ENCODE data around the gene GFOD1.
"Not testable (repeated sequence)": the region's sequence is repeated elsewhere in the genome, so short reads cannot be mapped to it uniquely, and the experiment has no call there.

Gene GFOD1

DNA sequence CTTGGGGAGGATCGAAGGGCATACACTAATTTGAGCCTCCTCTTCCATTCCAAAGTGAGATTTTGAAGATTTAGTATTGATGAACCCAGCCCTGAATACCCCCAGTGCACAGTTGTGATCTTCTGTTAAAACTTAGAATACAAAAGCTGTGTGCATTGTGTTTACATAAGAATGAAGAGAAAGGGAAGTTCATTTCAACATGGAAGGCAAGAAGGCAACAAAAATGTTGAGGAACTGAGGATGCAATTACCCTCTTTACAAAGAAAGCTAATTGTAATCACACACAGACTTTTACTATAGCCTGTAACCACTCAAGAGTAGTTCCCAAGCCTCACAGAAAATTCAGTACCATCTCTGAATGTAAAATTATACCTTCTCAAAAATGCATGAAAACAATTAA is 49.3 kb downstream of the GFOD1 start:
- no peak for DNase-seq

DNA sequence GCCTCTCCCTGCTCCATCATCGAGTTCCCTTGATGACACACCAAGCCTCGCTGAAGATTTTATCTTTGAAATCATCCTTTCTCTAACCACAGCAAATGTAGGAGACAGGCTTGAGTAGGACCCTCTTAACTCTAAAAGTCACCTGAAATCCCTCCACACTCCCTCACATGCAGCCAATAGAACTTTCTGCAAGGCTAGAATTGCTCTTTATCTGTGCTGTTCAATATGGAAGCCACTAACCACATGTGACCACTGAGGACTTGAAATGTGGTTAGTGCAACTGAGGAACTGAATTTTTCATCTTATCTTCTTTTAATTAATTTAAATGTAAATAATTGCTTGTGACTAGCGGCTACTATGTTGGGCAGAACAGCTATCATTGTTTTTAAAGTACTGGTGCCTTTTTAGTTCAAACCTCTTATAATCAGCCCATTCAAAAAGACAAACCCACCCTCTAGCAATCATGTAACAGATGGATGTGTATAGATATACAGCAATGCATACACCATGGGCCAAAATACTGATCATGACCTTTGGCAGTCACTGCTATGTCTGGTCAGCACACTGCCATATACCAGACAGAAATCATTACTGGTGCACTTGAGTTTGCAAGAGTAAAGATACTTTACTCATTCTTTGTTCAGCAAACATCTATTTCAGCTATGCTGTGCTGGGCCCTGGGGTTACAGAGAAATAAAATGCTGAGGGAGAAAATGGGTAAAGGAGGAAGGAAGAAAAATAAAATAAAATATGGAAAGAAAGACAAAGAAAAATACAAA is 50.0 kb downstream of the GFOD1 start:
- no peak for DNase-seq

DNA sequence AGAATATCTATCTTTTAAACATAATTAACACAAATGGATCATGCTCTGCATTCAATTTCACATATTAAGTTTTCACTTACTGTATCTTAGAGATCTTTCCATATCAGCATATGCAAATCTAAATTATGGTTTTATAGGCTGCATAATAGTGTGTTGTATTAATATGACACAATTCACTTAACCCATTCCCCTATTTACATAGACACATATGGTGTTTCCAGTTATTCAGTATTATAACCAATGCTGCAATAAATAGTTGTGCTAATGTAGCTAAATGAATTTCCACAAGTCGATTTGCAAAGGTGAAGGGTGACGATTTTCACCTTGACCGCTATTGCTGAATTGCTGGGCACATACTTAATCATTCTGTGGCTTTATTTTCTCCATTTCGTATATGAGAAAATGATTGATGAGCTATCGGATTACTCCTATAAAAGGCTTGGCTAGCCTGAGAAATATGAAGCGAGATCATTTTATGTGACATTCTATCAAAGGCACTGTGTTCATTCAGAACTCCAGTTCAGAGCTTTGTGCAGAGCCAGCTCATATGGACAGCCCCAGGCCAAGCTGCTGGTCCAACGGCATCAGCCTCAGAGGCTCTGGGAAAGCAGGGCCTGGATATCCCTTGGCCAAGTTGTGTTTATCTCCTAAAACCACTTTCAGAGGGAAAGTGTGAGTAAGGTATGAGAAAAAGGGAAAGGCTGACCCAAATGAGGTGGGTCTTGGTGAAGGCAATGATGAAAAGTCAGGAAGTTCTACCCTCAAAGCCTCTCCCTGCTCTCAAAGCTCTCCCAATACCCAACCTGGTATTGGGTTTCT is 50.8 kb downstream of the GFOD1 start:
- DNase-seq = no peak

DNA sequence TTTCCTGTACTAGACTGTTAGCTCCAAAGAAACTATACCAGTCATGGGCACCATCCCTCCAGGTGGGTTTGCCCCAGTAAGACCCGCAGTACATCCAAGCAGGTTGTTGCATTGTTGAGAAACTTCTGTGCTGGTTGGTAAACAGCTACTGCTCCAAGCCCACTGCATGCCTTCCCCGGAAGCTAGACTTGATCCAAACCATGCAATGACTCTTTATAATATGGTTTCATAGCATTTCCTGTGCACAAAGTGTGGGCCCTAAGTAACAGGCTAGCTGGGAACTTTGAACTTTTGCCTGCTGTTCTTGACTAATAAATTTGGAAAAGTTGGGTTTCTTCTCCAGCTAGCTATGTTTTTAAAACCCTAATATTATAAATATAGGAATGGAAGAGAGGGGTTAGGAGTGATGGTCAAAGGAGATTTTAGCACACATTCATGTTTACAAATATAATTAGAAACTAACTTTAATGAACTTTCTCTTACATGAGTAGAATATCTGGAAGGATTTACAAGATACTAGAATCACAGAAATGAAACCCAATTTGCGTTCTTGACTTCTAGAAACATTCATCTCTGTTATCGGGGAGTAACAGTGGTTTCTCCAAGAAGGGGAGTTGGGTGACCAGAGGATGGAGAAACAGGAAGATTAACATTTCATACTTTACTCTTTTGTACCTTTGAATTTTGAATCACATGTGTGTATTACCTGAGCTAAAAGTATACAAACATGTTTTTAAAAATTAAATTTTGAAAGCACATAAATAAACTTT is 51.7 kb downstream of the GFOD1 start:
- no peak for DNase-seq

DNA sequence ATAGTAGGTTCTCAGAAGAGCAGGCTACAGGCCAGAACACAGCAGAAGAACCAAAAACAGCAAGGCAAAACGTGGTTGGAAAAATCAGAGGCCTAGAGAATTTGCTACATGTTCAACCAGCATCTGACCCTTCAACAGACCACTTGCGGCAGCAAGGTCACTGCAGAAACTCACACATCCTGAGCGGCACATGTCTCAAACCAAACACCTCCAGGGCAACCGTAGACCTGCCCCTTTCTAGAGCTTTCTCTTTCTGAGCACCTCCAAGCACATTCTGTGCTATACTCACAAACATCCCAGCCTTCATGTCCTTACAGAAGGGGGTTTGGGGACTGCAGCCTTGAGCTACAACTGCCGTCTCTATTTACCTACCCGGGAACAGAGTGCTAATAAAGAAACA is 52.6 kb downstream of the GFOD1 start:
- no peak for DNase-seq

DNA sequence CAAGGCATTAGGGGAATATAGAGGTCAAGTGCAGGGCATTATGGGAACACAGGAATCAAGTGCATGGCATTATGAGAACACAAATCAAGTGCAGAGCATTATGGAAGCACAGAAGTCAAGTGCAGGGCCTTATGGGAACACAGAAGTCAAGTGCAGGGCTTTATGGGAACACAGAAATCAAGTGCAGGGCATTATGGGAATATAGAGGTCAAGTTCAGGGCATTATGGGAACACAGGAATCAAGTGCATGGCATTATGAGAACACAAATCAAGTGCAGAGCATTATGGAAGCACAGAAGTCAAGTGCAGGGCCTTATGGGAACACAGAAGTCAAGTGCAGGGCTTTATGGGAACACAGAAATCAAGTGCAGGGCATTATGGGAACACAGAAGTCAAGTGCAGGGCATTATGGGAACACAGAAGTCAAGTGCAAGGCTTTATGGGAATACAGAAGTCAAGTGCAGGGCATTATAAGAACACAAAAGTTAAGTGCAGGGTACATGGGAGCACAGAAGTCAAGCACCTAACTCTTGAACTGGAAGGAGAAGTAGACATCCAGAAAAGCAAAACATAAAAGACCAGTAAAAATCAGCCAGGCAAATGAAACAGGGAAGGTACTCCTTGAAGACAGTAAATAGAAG is 53.1 kb downstream of the GFOD1 start:
- DNase-seq = not testable (repeated sequence)

DNA sequence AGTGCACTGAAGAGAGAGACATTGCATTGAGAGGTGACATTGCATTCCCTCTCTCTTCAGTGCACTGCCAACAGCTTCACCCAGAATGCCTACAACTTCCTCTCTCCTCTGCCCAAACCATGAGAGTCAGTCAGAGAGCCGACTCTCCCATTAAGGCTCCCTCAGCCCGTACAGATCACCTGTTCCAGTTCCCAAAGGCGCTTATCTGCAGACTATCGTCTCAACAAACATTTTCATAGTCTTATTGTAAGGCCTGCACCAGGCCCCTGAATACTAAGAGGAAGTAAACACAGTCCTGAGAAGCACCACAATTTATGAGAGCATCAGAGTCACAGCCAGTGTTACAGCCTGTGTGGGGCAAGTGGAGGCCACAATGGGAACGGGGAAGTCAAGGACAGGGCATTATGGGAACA is 53.7 kb downstream of the GFOD1 start:
- DNase-seq = no peak

DNA sequence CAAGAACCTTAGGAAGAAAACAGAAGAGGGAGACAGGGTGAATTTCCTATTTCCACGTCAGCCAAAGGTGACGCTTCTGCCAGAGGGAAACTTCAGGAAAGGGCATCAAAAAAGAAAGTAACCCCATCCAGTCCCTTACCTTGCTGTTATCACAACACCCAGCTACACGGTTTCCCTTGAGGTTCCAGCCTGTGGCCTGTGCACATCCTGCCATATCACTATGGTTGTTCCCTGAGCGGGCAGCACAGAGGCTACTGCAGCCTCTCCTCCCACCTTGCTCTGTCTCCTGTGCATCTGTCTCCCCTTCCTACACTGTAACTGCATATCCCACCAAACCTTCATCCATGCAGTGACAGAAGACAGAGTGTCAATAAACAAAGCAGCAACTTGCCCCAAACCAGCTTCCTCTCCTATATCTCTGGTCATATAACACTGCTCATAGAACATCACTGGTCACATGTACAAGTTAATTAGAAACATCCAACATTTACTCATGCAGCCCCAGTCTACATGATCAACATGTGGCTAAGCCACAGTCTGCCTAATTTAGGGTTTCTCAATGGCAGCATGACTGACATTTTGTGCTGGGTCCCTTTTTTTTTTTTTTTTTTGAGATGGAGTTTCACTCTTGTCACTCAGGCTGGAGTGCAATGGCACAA is 54.7 kb downstream of the GFOD1 start:
- DNase-seq = no peak

- no peak for DNase-seq
Measured at GRCh38 chr6:13431861-13432465, 55.4 kb downstream of the GFOD1 start.

DNA sequence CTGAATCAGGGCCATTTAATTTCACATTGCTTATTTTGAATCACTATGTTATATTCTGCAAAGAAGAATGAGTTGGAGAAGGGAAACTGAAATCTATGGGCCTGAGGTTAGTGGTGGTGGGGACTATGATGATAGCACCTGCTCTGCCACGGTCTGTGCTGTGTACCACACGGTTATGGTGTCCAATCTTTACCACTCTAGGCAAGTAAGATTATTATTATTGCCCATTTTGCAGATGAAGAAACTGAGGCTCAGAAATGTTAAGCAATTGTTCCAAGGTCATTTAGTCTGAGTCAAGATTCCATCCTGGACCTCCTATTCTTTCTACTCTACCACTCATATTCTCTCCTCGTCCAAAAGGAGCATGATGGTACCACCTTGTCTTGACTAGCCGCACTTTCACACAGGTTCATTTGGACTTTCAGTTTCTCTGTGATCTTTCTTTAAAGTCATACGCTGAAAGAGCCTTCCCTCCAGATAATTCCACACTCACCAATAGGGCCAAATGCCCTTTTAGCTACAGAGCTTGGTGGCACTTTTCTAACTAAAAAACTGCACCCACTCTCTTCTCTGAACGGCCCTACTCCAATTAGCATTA is 56.2 kb downstream of the GFOD1 start:
- DNase-seq = no peak

- DNase-seq = no peak
Measured at GRCh38 chr6:13429406-13429753, 58.0 kb downstream of the GFOD1 start.

DNA sequence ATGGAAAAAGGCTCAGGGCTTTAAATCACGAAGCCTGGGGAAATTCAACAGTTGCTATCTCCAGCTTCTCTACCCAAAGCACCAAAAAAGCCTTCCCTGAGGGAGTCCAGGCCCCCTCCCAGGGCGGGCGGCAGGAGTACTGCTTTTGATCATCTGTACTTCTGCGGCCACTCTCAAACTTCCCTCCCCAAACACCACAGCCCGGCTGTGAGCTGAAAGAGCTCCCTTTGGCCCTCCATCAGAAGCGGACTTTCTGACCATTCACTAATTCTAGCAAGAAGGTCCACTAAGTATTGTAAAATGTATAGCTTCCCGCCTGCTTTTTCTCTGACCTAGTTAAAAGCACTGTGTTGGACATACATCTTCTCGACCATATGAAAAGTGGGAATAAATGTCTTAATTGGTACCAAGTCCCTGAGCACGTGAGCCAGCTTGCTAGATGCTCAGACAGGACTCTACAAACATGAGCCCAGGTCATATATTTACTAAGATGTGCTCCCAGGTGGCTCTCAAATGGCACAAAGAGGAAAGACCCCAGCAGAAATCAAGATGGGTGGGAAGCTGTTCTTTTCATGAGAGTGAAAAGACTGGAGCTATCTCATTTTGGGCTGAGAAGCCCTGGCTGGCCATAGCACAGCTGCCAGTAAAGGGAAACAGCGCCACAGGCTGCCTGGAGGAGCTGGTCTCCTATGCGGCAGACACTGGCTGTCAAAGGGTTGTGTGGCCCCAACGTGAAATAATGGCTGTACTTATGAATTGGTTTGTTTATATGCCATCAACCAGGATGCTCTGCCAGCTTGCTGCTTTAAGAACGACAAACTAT is 58.6 kb downstream of the GFOD1 start:
- no peak for DNase-seq

DNA sequence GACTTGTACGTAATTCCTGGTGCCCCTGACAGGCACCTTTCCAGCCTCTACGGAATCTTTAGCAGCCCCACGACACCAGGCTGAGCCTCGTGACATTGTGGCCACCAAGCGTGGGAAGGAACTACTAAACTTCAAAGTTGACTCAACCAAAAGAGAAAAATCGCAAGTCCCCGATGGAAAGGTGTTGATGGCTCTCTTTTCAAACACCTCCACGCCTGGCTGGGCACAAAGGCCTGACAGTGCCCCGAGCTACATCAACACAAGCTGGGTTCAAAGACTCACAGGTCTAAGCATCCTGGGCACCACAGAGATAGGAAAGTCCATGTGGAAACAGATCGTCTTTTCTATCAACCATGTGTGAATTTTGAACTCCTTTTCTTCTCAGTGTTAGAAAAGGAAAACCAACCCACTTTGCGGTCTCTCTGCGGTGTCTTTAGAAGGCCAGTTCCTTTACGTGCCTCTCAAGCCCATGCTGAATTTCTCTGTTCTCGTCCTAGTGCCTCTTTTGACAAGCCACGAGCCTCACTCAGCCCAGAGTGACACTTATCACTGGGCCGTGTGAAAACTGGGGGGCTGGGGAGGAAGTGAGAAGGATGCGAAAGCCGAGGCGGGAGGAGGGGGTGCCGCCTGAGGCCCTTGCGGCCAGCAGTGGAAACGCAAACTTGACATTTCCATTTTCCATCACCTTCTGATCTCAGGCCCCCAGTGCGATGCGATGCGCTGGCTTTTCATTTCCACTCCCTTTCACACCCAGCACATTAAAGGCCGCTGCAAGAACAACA is 59.4 kb downstream of the GFOD1 start:
- DNase-seq = no peak

GRCh38 chr6:13427316-13427715 is 60.1 kb downstream of the GFOD1 start:
- DNase-seq = no peak

DNA sequence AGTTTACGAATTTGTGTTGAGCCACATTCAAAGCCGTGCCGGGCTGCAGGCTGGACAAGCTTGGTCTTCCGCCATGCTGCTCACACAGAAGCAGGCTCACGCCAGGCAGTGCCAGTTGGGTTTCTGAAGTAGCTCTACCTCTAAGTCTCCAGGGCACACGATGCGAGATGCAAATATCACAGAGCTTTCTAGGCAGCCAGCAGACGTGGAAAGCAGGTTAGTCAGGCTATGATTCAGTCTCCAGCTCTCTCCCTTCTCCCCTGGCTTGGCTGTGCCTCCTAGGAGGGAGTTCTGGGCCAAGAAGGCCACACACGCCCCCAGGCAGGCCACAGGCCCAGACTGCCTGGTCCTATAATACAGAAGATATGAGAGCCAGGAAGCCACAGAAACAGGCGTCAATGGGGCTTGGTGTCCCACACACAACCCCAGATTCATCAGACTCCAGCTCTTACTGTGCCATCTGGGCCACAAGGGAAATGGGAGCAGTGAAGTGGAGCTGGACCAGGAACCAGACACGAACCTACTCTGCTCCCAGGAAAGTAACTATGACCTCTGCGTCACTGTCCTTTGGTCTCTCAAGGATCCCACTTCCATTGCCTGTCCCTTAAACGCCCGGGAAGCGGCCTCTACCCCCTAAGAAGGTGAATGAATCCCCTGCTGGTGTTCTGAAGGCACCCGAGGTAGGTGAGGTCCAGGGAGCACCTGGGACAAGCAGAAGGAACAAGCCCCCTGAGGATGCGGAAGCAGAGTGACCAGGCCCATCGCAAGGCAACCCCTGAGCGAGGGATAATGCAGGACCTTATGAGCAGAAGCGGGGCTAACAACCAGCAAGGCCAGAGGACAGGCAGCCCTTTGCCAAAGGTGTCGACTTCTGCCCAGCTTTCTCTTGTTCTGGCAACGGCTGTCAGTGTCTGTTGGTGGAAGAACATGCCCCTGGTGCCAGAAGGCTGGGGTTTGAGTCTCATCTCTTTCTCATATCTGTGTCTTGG is 61.2 kb downstream of the GFOD1 start:
- no peak for DNase-seq

DNA sequence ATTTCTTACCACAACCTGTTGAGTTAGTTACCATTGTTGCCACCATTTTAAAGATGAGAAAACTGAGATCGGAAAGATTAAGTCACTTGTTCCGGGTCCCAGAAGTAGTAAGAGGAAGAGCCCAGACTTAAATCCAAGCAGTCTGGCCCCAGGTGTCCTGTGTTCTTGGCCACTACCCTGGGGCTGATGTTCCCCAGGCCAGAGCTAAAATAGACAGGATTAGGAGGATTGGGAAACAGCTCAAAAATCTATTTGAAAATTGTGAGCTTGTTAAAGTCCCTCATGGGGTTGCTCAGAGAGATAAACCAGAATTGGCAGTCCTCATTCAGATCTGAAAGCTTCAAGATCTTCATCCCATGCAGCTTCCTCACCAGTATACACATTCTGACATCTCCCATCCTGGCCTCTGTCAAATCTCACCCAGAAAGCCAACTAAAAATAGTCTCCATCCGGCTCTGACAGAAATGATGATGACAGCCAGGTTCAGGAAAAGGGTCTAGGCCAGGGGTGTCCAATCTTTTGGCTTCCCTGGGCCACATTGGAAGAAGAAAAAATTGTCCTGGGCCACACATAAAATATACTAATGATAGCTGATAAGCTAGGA is 62.0 kb downstream of the GFOD1 start:
- DNase-seq = no peak

DNA sequence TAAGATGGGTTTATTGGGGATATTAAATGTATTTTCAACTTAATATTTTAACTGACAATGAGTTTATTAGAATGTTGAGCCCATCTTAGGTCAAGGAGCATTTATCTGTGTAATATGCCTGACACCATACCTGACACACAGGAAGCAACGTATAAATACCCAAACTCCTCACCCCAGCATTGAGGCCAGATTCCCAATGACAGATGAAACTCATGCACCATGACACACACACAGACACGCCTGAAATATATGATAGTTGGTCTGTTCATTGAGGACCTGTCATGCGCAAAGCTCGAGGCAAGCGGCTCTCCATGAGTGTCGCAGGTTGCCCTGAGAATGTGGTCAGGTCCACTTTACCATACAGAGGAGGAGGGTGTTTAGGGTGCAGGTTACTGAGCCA is 64.1 kb downstream of the GFOD1 start:
- no peak for DNase-seq

DNA sequence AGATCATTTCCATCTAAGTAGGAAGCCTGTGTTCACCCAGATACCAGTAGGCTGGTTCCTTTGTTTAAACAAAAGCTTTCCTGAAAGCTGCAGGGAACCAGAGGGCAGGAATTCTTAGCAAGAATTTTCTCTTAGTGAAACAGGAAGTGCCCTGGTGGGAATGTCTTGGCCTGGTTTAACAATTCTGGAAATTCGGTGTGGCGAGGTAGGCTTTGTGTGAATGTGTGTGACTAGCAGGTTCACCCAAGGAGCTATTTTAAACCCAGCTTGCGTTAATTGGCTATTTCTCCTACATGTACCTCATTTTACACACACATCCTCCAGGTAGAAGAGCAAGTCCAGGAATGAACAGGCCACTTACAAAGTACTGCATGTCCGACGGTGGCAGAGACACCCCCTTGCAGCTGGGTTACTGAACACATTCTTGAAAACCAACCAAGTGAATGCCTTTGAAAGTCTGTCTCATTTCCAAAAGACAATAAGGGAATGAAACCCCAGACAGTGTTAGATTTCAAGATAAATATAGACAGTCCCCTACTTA is 64.6 kb downstream of the GFOD1 start:
- DNase-seq = no peak

All from NCI-H1694 (cell line).